Vagina (tissue), 2 donors: ENCODE results near the gene TDRD9. TPM values are rescaled to one million over a fixed set of nuclear protein-coding genes. Genes with fewer than 3 reads are reported as not detected.

Source experiments
- DNase-seq, 2 donors: peaks; one replicate each; pipeline ENCODE4 v3.0.0-alpha.2; 2017; ENCODE audit errors: extremely low spot score in 2 of 2
- H3K27ac ChIP-seq: fragments of 200-600 bp; sonication (generic); one replicate; pipeline ENCODE4 v1.5.1; 2019
- H3K27me3 ChIP-seq: fragments of 200-600 bp; sonication (generic); one replicate; pipeline ENCODE4 v1.5.1; 2019
- H3K36me3 ChIP-seq, 2 donors: fragments of 200-600 bp; sonication (generic); one replicate each; pipeline ENCODE4 v1.5.1; 2017 to 2019
- H3K4me1 ChIP-seq: fragments of 200-600 bp; sonication (generic); one replicate; pipeline ENCODE4 v1.5.1; 2019
- H3K4me3 ChIP-seq, 2 donors: fragments of 200-600 bp; sonication (generic); 1 replicate in 1 of 2; 2 replicates in 1 of 2; pipeline ENCODE4 v1.5.1; 2016 to 2019
- H3K9me3 ChIP-seq: fragments of 200-600 bp; sonication (generic); one replicate; pipeline ENCODE4 v1.5.1; 2019
- POLR2A ChIP-seq, 2 donors: fragments of 450-650 bp; IDR thresholded peaks; one replicate each; pipeline ENCODE4 v1.6.1; 2017; ENCODE audit warnings: antibody characterized with exemption in 2 of 2, mild to moderate bottlenecking in 2 of 2, moderate library complexity in 2 of 2
- POLR2AphosphoS5 ChIP-seq, 2 donors: sonication (generic); formaldehyde crosslinking; IDR thresholded peaks; one replicate each; pipeline ENCODE4 v1.9.0; 2017; ENCODE audit warnings: antibody characterized with exemption in 2 of 2, mild to moderate bottlenecking in 2 of 2, low read depth in 1 of 2; ENCODE audit not compliant: insufficient read depth in 1 of 2
- intact Hi-C: fragments of 100-400 bp; cut with DNase I; formaldehyde crosslinking; loops from one replicate; pipeline ENCODE4 v1.15.1; 2023
- total RNA-seq: library from RNA; depleted of rRNA; stranded (reverse); fragments of >200 nt; gene quantifications from one replicate; pipeline ENCODE4 v1.2.3, GENCODE V29; 2016
- TF ChIP-seq, protein P1 (sequence below), 3 experiments: fragments of 450-650 bp in 2 of 3; fragments of 200-600 bp in 1 of 3; sonication (generic) in 1 of 3; IDR thresholded peaks; one replicate each; pipeline ENCODE4 v1.5.1; 2017 to 2019; ENCODE audit warnings: antibody characterized with exemption in 3 of 3, mild to moderate bottlenecking in 2 of 3, moderate library complexity in 2 of 3

The TDRD9 gene
- total RNA-seq, 1 donor from 2014 or later = 0.74 TPM

DNA sequence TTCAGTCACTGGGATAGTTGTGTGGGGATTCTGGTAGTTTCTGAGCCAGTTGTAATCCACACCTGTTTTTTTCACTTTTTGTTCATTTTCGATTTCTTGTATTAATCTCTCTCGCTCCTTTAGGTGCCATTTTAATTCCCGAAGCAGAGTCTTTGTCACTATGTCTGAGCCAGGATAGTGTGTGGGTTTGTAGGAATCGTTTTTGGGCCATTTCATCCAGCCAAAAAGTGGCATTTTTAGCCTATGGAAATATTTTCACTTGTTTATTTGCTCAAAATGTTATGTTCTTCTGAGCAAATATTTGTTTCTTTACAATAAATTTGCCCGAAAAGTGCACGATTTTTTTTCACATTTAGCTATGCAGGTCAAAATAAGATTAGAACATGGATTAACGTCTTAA is 13.2 kb downstream of the TDRD9 start:
- TF ChIP-seq POLR2AphosphoS5 (IDR thresholded peaks at IDR 0.05; ENCODE audit: insufficient read depth in 1 of 2, low read depth in 1 of 2) = no peak
- no peak for TF ChIP-seq POLR2A (IDR thresholded peaks at IDR 0.05)
- TF ChIP-seq, protein P1, sequence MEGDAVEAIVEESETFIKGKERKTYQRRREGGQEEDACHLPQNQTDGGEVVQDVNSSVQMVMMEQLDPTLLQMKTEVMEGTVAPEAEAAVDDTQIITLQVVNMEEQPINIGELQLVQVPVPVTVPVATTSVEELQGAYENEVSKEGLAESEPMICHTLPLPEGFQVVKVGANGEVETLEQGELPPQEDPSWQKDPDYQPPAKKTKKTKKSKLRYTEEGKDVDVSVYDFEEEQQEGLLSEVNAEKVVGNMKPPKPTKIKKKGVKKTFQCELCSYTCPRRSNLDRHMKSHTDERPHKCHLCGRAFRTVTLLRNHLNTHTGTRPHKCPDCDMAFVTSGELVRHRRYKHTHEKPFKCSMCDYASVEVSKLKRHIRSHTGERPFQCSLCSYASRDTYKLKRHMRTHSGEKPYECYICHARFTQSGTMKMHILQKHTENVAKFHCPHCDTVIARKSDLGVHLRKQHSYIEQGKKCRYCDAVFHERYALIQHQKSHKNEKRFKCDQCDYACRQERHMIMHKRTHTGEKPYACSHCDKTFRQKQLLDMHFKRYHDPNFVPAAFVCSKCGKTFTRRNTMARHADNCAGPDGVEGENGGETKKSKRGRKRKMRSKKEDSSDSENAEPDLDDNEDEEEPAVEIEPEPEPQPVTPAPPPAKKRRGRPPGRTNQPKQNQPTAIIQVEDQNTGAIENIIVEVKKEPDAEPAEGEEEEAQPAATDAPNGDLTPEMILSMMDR (IDR thresholded peaks at IDR 0.05) = no peak
- Histone ChIP-seq H3K9me3 (no peaks in the 10 kb centered on the region), H3K4me1 (no peaks in the 10 kb centered on the region), H3K27me3 (no peaks in the 10 kb centered on the region), H3K36me3 (no peaks in the 10 kb centered on the region), H3K4me3 (no peak overlapping the region), H3K27ac (no peak overlapping the region)
- intact Hi-C loops = no loop called here
- no peak for DNase-seq

DNA sequence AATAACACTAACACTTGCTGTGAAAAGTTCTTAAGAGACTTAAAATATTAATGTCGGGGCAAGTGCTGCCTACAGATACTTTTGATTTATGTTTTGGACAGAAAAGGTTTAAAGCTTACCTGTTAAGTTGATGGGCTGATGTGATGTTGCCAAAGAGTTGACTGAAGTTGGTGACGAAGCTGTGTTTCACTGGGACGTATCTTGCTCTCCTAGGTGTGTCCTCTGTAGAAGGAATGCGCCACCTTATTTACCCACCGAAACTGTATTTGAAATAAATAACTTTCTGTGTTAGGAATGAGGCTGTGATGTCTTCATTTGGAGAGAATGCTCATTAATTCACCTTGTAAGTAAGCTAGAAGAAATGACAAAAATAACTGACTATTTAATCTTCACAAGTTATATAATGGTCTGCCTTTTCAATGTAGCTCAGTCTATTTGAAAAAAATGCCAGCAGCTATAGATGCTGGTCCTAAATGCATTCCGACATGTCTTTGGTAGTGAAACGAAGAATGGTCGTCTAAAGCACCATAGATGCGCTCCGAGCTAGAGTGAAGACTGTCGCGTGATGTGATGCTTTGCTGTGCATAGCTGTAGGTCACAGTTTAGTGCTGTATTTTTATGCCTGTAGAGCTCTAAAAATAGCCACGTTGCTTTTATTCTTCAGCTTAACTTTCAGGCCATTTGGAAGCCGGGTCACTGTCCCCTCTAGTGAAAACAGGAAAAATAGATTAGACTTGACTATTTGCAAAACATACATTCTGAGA is 13.9 kb downstream of the TDRD9 start, which contains the start of gene RD3L:
Gene RD3L, minus strand, starts transcription at position 557 of the 764 bp plus-strand sequence. CDS start 834 bp downstream, outside the sequence.
- DNase-seq = no peak
- Histone ChIP-seq H3K36me3 (no peaks in the 10 kb centered on the region), H3K27ac (no peak within 1 kb of the TSS), H3K4me3 (no peak within 1 kb of the TSS), H3K27me3 (no peaks in the 10 kb centered on the region), H3K9me3 (no peaks in the 10 kb centered on the region), H3K4me1 (no peaks in the 10 kb centered on the region)
- TF ChIP-seq POLR2AphosphoS5 (IDR thresholded peaks at IDR 0.05; ENCODE audit: insufficient read depth in 1 of 2, low read depth in 1 of 2) = no peak
- TF ChIP-seq, protein P1 (IDR thresholded peaks at IDR 0.05) = no peak
- no peak for TF ChIP-seq POLR2A (IDR thresholded peaks at IDR 0.05)
- intact Hi-C loops = no loop called here

DNA sequence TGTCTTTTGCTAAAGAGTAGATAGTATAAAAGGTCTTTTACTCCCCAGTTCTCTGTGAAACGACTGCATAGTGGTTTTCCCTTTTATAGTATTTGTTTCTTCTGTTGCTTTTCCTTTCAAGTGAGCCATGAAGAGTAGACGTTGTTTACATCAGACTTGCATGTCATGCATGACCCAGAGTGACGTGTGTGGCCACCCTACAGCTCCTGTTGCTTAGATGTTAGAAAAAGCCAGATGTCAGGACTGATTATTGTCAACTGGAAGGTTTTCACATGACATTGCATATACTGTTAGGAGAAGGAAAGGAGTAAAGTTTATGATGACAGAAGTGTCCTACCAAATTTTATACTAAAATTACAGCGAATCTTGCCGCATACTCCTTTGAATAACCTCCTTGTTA is 15.4 kb downstream of the TDRD9 start:
- intact Hi-C loops = no loop called here
- no peak overlapping the region for H3K27ac ChIP-seq

DNA sequence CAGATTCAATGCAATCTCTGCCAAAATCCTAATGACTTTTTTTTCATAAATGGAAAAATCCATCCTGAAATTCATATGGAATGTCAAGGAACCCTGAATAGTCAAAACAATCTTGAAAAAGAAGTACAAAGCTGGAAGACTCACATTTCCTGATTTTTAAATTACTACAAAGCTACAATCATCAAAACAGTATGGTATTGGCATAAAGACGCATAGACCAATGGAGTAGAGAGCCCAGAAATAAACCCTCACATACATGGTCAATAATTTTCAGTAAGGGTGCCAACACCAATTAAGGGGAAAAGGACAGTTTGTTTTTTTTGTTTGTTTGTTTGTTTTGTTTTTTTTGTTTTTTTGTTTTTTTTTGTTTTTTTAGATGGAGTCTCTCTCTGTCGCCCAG is 18.7 kb downstream of the TDRD9 start:
- Histone ChIP-seq H3K4me1 (no peaks in the 10 kb centered on the region), H3K27me3 (no peaks in the 10 kb centered on the region)
- intact Hi-C loops = no loop called here

More for the DNA sequence above, 15.4 kb downstream of the TDRD9 start:
- Histone ChIP-seq H3K4me3 (no peak overlapping the region), H3K4me1 (no peaks in the 10 kb centered on the region), H3K36me3 (no peaks in the 10 kb centered on the region), H3K27me3 (no peaks in the 10 kb centered on the region), H3K9me3 (no peaks in the 10 kb centered on the region)
- TF ChIP-seq, protein P1 (IDR thresholded peaks at IDR 0.05) = no peak
- TF ChIP-seq POLR2AphosphoS5 (IDR thresholded peaks at IDR 0.05; ENCODE audit: insufficient read depth in 1 of 2, low read depth in 1 of 2) (no peak), POLR2A (IDR thresholded peaks at IDR 0.05) (no peak)
- DNase-seq = no peak

More for the DNA sequence above, 18.7 kb downstream of the TDRD9 start:
- no peak for TF ChIP-seq POLR2A (IDR thresholded peaks at IDR 0.05)
- no peak for TF ChIP-seq POLR2AphosphoS5 (IDR thresholded peaks at IDR 0.05; ENCODE audit: insufficient read depth in 1 of 2, low read depth in 1 of 2)
- TF ChIP-seq, protein P1 (IDR thresholded peaks at IDR 0.05) = no peak
- Histone ChIP-seq H3K27ac (no peak overlapping the region), H3K9me3 (no peaks in the 10 kb centered on the region), H3K4me3 (no peak overlapping the region), H3K36me3 (no peaks in the 10 kb centered on the region)
- DNase-seq = no peak
